GM19099 (cell line): ENCODE results near the gene SSH3.

Experiments used
- POLR2A ChIP-seq: IDR thresholded peaks from 3 replicates; pipeline ENCODE4 v1.6.1; 2011; ENCODE audit warnings: low read depth; ENCODE audit not compliant: insufficient read length; ENCODE audit errors: extremely low read depth

The SSH3 gene

DNA sequence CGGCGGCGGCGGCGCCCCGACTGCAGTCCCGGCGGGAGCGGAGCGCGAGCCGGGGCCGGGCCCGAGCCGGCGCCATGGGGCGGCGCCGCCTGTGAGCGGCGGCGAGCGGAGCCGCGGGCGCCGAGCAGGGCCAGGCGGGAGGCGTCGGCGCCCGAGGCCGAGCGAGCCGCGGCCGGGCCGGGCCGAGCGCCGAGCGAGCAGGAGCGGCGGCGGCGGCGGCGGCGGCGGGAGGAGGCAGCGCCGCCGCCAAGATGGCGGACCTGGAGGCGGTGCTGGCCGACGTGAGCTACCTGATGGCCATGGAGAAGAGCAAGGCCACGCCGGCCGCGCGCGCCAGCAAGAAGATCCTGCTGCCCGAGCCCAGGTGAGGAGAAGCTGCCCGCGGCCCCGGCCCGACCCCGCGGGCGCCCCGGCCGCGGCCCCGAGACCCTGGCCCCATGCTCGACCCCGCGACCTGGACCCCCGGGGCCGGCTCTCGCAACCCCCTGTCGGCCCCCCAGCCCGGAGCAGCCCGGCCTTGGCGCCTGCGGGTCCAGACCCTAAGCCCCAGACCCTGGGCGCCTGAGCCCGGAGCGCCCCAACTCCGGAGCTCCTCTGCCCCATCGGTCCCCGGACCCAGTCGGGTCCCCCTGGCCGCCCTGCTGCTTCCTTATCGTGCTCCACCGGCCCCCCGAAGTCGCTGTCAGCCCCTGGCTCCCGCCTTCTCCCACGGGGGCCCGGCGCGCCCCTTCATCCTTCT, 36.7 kb upstream of the SSH3 start, which contains the start of gene GRK2:
Gene GRK2 (plus strand): TSS at position 25 of the 739 bp plus-strand sequence. CDS start 227 bp downstream, at position 252.
- TF ChIP-seq POLR2A = peak; percentile 57

DNA sequence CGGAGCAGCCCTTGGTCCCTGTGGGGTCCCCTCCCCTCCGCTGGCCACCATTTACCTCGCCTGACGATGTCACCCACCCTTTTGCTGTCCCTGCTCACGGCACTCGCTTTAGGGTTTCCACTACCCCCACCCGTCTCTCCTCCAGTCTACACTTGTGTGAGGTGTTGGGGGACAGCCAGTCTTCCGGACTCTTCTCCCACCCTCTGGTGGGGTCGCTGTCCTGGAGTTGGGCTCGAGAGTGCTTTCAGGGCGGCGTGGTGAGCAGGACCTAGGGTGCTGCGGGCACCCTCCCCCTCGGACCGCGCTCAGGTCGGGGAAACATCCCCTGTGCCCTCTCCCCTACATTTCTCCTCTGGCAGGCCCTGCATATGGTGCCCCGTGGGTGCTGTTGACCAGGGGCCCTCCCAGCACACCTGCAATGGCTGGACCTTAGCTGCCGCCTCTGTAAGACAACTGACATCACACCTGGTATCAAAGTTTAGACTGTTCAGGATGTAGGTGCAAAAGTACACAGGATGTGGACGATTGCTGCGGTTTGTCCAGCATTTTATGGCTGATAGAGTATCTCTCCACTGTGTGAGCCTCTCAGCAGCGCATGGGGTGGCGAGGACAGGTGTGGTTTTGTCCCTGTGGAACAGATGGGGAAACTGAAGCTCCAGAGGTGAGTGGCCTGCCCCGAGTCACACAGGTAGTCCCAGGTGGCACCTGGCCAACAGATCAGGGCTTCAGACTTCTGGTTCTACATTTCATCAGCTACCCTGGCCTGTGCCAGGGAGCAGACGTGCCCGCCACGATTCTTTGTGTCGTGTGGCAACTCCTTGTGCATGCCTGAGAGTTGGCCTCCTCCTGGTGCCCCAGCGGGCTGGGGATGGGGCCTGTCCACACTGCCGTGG, 35.9 kb upstream of the SSH3 start:
- peak; percentile 46 for TF ChIP-seq POLR2A

DNA sequence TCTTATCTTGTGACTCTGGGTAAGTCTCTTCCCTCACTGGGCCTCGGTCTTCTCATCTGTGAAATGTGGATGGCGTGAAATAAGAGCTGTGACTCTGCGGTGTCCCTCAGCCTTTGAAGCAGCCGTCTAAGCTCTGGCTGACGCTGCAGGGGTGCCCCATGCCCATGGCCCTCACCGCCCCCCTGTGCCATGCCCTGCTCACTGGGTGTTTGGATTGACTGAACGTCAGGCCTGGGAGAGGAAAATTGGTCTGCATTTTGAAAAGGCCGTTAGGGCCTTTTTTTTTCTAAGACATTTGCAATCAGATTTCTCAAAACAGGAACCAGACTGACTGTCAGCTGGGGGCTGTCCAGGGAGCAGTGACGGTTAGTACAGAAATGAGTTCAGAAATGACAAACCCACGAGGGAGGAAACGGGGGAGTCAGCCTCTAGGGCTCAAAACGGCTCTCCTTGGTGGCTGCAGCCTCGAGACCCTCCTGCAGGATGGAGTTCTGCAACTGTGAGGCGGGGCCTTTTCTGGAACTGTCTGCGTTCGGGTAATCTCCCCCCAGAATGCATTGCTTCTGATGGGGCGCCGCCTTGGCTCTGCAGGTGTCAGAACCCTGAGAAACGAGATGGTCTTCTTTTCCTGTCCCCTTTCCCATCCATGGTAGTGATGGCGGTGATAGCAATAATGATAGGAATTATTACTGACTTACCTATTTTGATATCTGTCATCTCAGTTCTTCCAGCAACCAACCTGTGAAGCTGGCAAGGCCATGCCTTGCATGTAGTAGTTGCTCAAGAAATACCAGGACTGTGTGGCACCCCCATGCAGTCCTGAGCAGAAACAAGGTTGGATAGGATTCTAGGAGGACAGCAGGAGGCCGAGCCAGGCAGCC, 35.0 kb upstream of the SSH3 start:
- TF ChIP-seq POLR2A = peak; percentile 53

- TF ChIP-seq POLR2A = no peak
These were observed 34.4 kb upstream of the SSH3 start for GRCh38 chr11:67268962-67269268.

DNA sequence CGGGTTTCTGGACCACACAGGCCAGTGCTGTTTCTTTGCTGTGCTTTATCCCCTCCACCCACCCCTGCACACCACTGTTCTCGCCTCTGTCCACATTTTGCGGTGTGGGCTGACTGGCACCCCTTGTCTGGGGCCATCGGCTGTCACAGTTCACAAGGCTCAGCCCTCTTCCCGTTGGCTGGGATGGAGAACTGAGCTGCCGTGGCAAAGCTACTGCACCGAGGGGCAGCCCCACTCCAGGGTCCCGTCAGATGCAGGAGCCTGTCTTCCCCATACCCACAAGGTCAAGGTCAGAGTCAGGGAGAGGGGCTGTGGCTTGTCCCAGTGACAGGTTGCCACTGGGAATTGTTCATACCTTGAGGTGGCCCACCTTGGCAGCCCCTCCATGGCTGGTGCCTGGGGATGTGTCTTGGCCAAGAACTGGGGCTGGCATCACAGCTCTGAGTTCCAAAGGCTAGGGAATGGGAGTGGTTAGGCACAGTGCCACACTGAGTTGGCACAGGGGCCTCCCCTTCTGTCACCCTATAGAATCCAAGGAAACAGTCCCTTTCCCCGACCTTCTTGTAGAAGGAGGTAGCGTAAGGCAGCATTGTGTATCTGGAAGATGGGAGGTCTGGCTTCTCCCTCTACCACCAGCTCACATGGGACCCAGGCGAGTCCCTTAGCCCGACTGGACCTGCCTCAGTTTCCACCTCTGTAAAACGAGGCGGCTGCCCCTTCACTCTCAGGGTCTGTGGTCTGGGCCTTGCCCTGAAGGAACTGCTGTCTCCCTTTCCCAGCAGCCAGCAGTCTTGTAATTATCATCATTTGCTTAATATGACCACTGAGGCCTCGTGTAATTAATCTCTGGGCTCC, 33.7 kb upstream of the SSH3 start:
- TF ChIP-seq POLR2A = no peak

DNA sequence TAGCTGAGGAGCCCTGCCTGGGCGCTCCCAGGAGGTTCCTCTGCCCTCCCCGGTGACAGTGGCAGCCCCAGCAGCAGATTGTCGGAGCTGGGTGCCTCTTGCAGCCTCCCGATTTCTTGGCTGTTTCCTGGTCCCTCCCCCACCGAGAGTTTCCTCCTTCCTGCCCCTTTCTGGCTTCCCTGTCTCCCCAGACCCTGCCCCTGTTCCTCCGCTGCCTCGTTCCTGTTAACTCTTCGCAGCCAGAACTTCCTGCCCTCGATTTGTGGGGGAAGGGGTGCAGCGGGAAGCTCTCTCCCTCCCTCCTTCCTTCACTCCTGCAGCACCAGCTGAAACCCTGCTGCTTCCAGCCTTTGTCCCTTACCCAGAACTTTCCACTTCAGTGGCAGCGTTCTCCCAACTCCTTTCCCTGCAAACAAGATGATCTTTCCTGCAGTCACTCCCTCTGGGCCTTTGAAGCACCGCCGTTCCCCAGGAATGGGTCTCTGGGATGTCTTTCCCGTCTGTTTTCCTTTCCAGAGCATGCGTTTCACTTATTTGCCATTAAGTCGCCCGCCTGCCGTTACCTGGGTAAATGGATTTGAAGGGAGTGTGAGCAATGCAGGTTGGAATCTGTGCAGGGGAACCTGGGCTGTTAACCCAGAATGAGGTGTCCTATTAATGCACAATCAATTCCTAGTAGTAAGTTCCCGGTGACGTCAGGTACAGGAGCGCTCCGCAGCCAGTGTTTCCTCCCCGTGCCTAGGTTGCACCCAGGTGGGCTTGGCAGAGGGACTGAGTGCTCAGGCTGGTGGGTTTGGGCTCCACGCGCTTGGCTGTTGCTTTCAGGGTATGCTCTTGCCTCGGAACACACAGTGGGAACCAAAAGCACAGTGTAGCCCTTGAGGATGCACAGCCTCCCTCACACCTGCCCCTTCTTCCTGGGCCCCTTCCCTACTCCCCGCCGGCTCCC, 32.8 kb upstream of the SSH3 start:
- no peak for TF ChIP-seq POLR2A

GRCh38 chr11:67271205-67271540, 32.2 kb upstream of the SSH3 start:
- TF ChIP-seq POLR2A = no peak

DNA sequence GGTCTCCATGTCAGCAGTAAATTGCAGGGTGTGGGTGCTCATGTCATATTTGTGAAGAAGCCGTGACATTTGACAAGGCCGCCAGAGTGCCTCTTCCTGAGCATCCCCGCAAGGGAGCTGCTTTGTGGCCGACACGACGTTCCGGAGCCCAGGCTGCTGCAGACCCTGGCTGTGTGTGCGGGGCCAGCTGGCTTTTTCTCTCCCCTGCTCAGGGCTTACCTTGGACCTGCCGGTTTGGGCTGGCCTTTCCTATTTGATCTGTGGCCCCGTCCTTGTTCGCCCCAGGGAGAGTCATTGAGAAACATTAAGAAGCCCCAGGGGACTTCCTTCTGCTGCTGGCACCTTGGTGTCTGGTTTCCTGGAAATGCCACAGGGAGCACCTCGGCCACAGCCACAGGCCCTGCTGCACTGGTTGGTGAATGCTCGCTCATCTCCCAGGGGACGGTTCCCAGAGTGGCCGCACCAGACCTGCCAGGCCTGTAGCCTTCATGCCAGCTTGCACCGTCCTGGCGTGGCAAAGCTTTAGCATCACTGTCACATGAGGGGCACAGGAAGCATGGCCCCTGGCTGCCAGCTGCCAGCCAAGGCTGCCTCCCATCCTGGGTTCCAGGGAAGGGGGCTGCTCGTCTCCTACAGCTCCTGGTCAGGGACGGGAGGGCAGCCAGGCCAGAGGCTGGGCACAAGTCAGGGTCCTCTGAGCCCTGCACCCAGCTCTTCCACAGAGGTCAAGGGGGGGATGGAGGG, 31.6 kb upstream of the SSH3 start:
- TF ChIP-seq POLR2A = peak; percentile 2

DNA sequence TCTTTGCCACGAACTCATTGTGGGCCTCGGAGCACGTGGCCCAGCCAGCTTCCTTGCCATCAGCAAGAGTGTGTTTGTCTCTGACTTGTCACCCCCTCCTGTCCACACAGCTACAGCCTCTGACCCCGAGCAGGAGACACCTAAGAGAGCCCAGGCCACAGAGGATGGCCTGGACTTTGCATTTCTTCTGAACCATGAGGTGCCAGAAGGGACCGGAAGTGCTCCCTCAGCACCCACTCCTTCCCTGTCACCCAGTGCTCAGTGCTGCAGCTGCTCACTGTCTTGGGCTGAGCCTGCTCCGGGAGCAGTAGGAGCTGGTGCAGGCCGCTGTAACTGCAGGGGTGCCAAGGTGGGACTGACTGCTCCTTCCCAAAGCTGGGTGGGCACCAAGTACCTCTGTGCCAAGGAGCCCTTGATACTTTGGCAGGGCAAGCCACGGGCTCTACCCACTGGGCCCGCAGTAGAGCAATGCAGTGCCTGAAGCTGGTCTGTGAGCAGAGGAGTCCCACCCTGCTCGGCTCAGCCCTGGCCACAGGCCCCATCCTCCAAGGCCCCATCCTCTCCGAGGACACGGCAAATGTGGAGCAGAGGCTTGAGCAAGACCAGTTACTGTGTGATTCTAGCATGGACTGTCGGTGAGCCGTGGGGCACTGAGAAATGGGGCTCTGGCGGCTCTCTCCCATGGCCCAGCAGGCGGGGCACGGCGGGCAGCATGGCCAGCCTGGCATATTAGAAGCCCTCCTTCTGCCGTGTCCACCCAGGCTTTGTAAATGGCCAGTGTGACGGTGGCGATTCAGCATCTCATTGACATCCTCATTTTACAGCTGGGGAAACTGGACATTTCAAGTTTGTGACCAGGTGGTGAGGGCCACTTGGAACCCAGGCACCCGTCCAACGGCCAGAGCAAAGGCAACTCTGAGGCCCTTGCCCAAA, 30.7 kb upstream of the SSH3 start:
- peak; percentile 5 for TF ChIP-seq POLR2A

DNA sequence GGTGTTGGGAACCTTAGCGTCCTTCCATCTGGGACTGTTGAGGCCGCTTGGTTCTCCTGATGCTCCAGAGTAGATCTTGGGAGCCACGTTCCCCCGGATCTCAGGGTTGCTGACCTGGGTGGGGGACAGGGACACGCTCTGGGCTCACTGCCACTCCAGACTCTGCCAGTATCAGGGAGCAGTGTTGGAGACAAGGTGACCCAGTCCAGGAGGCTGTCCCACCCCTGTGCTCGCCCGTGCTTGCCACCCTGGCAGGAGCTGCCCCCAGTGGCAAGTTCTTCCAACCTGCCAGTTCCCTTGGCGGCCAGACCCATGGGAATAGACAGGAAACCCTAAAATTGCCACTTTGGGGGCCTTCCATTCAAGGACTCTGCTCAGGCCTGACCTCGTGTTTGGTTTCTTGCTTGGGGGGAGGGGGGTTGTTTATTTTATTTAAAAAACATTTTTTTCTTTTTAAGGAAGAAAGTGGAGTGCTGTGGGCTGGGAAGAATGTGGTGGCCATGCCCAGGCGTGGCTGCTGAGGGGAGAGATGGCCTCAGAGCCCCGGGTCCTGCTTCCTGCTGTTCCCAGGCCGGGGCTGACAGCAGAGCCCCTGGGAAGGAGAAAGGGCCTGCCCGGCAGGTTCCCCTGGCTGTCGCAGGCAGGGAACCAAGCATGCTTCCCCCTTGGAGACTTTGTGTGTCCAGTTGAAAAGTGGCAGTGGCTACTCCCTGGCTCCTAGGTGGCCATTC, 29.9 kb upstream of the SSH3 start:
- no peak for TF ChIP-seq POLR2A
